HG03095 (cell line): ENCODE measurements around the gene RASA4.
"Not testable (repeated sequence)": the region's sequence is repeated elsewhere in the genome, so short reads cannot be mapped to it uniquely, and the experiment has no call there.

Experiments
- ATAC-seq: cut with Tn5 transposase; IDR thresholded peaks from one replicate; pipeline ENCODE4 v1.9.1; 2021; ENCODE audit warnings: moderate library complexity; ENCODE audit not compliant: unreplicated experiment

The RASA4 gene

GRCh38 chr7:102616507-102617125 lies at the start of gene RASA4:
TSS of gene RASA4 (minus strand) at chr7:102616756. CDS start at chr7:102616689, 67 bp downstream.
- ATAC-seq = peak; percentile 62

GRCh38 chr7:102664765-102665164 lies 48.2 kb upstream of the RASA4 start:
- ATAC-seq = not testable (repeated sequence)

DNA sequence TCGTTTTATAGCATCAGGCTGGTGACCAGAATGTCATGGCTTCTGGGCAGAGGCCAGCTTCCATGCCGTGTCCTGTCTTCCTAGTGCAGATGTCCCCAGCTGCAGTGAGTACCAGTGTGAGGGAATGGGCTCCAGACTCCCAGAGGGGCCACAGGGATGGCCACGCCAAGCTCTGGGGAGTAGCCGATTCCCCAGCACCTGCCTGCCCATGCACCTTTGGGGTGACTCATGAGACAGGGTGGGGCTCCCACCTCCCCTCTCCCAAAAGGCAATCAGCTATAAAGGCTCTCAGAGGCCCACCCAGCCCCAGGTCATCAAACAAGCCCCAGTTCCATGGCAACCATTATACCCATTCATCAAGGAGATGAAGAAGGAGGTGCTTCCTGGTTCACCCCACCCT lies 33.4 kb upstream of the RASA4 start, which contains the start of gene SPDYE2B:
SPDYE2B (plus strand) TSS at position 396 of the 400 bp plus-strand sequence. CDS start 2,030 bp downstream, outside the sequence.
- not testable (repeated sequence) for ATAC-seq

DNA sequence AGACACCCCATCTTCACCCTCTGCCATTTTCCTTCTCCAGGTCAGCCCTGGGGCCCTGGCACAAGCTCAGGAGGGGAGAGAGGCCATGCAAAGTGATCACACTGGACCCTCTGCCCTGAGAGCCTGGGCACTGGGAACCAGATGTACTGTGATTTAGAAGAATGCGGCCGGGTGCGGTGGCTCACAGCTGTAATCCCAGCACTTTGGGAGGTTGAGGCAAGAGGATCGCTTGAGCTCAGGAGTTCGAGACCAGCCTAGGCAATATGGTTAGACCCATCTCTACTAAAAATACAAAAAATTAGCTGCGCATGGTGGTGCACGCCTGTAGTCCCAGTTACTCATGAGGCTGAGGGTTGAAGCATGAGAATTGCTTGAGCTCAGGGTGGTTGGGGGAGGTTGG lies 31.3 kb upstream of the RASA4 start:
- ATAC-seq = not testable (repeated sequence)

GRCh38 chr7:102643404-102643803 lies 26.8 kb upstream of the RASA4 start:
- ATAC-seq = not testable (repeated sequence)

- not testable (repeated sequence) for ATAC-seq
Observed at GRCh38 chr7:102642691-102643090, 26.1 kb upstream of the RASA4 start, which contains the start of gene UPK3BL1. TSS of gene UPK3BL1 (minus strand) at chr7:102642791. CDS start at chr7:102642741, 50 bp downstream.

DNA sequence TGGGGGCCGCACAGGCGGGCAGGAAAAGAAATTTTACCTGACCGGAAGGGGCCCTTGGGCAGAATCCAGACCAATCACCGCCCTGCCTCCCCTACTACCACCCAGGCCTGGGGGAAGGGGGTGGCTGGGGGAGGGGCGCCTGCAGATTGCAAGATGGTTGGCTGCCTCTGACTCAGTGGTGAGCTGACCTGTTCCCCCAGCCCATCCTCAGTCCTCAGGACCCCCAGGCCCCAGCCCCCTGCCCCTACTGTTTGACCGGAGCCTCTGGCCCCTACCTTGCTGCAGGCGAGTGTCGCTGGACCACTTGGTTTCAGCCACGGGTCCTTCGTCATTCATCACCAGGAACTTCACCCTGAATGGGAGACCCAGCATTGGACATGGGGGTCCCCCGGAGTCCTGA lies 22.3 kb upstream of the RASA4 start:
- ATAC-seq = not testable (repeated sequence)

- not testable (repeated sequence) for ATAC-seq
Observed at GRCh38 chr7:102636956-102637355, 20.4 kb upstream of the RASA4 start.

- ATAC-seq = not testable (repeated sequence)
Observed at GRCh38 chr7:102635354-102635753, 18.8 kb upstream of the RASA4 start.

- ATAC-seq = not testable (repeated sequence)
Observed at GRCh38 chr7:102634299-102634698, 17.7 kb upstream of the RASA4 start.

GRCh38 chr7:102630622-102631021 lies 14.1 kb upstream of the RASA4 start:
- not testable (repeated sequence) for ATAC-seq

DNA sequence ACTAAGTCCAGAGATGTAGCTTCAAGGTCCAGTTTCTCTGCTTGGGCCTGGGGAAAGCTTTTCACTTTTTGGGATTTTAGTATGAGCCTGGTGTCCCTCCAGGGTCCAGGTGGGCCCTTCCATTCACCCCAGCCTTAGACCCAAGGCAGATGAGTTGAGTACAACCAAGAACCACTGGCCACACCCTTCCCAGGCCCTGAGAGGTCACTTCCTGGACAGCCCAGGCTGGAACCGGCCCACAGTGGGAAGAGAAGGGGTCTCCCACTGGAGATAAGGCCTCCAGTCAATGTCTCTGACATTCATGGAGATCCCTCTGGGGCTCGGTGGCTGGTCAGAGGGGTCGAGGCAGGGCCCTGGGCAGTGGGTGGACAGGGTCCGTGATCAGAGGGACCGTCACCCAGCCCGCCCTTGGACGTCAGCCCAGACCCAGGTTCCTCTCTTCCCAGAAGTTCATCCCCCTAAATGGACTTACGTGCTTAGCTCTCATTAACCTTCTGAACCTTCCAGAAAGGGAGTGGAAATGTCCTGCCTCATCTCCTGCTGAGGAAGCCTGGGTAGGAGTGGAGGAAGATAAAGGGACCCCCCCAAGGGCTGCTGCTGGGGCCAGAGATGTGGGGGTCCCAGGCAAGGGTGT lies 10.8 kb upstream of the RASA4 start:
- ATAC-seq = not testable (repeated sequence)

- not testable (repeated sequence) for ATAC-seq
Observed at GRCh38 chr7:102618122-102618521, 1.6 kb upstream of the RASA4 start.

GRCh38 chr7:102615930-102616329 lies 626 bp downstream of the RASA4 start:
- peak; percentile 20 for ATAC-seq

DNA sequence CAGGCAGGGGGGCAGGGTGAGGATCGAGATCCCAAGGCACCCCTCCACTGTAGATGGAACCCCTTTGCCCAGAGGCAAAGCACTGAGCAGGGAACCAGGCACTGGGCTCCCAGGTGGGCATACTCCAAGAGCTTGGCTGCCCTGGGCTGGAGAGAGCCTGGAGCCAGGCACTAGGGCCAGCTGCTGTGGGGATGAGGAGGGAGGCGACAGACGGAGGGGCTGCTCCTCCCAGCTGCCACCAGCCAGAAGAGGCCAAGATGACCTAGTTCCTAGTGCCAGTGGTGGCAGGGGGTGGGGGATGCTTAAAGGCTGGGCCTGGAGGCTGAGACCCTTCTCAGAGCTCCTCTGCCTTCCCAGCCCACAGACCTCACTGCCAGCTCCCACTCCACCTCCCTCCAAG lies 1.7 kb downstream of the RASA4 start:
- not testable (repeated sequence) for ATAC-seq

- ATAC-seq = peak; percentile 8
Observed at GRCh38 chr7:102614346-102614697, 2.2 kb downstream of the RASA4 start.

- peak; percentile 60 for ATAC-seq
Observed at GRCh38 chr7:102613575-102614345, 2.8 kb downstream of the RASA4 start.

DNA sequence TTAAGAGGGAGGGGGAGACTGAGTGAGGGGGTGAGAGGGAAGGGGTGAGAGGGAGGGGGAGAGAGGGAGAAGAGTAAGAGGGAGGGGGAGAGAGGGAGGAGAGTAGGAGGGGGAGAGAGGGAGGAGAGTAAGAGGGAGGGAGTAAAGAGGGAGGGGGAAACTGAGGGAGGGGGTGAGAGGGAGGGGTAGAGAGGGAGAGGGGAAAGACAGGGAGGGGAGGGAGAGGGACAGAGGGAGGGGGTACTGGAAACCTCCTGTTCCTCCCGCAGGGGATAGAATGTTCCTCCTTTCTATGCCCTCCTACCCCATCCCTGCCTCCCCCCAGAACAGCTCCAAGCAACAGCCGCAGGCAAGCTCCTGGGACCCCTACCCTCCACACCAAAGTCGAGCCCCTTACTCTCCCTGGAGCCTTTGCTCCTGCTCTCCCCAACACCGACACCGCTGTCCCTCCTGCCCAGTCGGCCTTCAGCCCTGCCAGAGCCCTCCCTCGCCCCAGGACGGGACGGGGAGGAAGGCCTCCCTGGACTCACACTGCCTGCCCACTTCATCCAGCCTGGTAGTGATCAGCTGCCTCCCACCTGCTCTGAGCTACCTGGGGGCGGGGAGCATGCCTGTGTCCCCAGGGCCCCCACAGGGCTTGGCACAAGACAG lies 4.8 kb downstream of the RASA4 start:
- ATAC-seq = not testable (repeated sequence)

DNA sequence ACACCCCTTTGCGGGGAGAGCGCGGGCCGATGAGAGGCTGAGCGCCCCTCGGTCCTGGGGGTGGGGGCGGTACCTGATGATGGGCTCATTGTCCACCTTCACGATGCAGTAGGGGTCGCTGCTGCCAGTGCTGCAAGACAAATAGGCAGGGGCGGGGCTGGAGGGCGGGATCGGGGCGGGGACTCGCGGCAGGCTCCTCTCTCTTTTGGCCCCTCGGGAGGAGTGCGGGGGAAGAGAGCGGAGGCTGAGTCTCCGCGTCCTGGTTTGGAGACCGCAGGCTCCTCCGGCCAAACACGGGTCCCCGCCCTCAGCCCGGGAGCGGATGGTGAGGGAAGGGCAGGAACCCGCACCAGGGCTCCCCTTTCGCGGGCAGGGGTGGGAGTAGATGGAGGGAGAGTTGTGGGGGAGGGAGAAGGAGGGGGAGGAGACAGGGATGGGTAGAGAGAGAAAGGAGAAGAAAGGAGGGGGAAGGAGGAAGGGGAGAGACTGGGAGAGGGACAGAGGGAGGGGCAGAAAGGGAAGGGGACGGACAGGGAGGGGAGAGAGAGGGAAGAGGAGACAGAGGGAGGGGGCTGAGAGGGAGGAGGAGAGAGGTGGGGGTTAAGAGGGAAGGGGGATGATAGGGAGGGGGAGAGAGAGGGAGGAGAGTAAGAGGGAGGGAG lies 5.4 kb downstream of the RASA4 start:
- peak; percentile 35 for ATAC-seq

DNA sequence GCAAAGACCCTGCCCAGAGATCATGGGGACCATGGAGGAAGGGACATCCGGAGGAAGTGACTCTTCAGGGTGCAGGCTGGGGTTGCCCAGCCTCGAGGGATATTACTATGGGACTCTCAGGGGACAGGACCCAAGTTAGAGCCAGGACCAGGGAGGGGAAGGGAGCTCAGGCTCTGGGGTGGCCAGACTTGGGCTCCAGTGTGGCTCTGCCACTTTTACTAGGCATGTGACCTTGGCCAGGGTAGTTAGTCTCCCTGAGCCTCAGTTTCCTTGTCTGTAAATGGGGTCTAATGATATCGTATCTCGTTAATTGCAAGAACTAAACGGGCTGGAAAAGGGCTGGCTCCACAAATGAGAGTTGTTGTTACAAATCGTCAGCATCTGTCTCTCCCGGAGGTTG lies 6.1 kb downstream of the RASA4 start:
- ATAC-seq = not testable (repeated sequence)
